ENCODE data around the gene SOWAHC.

SOWAHC gene

DNA sequence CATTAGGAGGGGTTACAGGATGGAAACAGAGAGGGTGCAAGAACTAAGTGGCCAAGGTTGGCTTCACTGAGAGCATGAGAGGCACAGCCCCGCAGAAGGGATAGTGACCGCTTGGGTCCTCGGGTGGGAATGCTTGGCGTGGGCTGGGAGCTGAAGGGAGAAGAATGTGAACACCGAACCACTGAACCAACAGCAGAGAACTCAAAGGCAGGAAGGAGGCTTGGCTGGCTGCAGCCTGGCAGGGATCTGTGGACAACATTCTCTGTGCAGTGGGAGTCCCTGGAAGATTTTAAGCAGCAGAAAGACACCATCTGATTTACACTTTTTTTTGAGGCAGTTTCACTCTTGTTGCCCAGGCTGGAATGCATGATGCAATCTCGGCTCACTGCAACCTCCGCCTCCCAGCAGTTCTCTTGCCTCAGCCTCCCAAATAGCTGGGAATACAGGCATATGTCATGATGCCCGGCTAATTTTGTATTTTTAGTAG, 33.9 kb downstream of the SOWAHC start:
- DNase-seq = no peak

DNA sequence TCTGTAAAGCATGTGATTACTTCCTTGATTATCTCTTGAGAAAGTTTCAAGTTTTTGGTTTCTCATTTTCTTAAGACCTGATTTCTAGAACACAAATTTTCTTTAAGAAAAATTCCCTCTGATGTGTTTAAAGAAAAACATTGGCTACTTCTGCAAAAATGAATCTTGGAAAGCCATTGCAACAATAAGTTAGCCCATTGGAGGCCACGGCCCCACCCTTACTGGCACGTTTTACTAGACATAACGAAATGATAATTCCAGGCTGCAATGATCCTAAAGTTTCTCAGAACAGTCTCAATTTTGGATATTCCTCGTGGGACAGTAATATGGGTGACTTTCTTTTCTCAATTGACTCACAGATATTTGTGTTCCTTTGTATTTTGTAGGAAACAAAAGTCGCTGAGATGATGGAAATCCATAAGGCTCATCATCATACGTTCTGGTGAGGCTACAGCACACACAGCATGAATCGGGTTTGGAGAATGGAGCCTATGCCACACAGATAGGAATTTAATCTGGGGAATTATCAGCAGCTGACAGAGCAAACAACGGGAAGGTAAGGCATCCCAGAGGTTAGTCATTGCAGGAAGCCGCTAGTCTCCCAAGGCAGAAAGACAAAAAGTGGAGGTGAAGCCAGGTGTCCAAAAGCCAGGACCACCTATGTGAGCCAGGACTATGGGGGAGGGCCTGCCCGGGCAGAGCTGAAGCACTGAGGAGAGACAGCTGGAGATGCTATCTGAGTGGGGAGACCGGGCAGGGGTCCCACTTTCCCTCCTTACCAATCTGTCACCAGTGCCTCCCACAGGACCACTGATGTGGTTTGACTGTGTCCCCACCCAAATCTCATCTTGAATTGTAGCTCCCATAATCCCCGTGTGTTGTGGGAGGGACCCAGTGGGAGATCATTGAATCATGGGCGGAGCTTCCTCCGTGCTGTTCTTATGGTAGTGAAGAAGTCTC, 35.9 kb downstream of the SOWAHC start:
- DNase-seq = no peak

GRCh38 chr2:109654326-109655050, 40.3 kb downstream of the SOWAHC start:
- DNase-seq = no peak

DNA sequence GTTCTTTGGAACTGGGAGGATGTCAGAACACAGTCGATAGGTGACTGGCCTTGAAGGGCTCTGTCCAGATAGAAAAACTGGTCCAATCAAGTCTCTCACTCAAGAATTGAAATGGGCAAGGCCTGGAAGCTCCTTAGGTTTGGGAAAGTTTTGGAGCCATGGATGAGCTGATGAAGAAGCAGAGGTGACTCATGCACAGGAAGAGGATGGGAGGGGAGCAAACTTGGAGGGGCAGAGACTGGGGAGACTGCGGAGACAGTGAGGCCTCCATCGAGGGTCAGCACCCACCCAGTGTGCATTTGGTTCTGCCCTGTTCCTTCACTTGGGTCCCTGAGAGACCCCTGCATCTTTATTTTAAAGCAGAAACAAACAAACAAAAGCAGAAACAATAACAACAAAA, 41.1 kb downstream of the SOWAHC start:
- DNase-seq = no peak

DNA sequence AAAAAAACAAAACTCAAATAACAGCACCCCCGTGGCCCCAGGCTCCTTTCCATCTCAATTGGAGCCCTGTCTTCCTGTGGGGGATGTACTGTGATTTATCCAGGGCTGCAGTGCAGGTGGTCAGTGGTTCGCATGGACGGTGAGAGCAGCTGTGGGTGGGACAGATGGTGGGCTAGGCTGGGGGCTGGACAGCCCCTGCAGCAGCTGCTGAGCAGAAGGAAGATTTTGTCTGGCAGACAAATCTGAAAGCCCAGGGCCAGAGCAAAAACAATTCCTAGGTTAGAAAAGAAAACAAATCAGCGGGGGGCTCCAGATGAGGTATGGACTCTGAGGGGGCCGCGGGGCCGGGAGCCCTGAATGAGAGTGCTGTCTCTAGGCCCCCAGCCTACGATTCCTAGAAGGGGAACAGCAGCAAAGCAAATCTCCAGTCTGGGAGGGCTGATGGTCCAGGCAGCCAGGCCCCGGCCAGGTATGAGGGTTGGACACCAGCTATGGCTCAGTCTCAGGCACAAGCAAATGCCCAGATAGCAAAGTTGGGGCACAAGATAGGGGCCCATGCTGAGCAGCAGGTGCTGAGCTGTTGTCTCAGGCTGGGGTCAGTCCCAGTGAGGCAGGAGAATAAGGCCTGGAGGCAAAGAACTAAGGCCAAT, 45.4 kb downstream of the SOWAHC start:
- DNase-seq = no peak

DNA sequence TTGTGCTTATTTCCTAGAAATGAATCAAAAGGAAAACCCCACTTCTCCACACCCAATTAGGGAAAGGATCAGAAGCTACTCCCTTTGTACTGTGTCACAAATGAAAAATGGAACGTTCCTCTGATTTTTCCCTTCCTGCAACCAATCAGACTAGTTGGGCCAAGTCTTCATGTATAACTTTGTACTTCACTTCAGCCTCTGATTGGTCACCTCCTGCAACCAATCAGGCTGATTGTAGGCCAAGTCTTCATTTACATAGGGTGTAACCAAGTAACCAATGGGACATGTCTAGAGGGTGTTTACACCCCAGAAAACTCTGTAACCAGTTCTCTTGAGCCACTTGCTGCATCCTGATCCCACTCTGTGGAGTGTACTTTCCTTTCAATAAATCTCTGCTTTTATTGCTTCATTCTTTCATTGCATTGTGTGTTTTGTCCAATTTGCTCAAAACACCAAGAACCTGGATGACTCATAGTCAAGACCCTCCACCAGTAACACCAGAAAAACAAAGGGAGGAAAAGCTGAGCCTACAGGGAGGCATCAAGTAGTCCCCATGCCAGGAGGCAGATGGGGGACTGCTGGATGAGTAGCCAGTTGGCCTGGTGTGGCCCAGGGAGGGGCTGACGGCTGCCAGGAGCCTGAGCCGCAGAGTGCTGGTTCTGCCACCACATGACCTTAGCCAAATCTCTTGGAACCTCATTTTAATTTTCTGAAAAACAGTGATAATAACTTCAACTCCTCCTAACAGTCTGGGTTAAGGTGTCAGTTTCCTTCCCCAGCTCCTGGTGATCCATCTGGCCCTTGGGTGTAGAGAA, 46.1 kb downstream of the SOWAHC start:
- no peak for DNase-seq

DNA sequence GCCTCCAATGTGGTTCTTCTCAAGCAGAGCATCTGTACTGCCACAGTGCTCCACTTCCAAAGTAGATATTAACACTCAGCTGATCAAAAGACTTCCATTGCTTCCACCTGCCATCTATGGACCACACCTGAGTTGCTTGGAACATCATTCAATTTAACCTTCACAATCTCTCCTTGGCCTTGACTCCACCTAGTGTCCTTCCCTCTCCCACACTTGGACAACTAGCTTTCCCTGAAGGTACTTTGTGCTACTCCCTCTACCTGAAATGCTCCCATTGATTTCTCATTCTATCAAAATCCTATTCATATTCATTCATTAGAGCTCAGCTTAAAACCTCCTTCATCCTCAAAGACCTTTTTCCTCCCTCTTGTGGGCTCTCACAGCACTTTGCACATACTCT, 48.7 kb downstream of the SOWAHC start:
- DNase-seq = no peak

DNA sequence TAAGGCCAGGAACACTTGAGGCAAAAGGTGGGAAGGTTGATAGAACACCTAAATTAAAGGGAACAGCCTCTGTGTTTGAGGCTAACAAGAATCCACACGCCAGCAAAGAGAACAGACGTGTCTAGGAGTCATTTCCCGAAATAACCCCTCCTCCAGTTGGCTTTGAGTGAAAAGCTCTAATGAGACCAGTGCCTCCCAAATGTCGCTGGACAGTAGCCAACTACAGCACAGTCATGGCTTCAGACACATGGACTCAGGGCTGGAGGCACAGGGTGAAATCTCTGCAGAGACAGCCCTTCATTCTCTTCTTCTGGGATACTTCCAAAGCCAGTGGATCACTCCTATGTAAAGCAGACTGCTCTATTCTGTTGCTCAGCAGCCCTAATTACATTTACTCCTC, 49.6 kb downstream of the SOWAHC start:
- no peak for DNase-seq

DNA sequence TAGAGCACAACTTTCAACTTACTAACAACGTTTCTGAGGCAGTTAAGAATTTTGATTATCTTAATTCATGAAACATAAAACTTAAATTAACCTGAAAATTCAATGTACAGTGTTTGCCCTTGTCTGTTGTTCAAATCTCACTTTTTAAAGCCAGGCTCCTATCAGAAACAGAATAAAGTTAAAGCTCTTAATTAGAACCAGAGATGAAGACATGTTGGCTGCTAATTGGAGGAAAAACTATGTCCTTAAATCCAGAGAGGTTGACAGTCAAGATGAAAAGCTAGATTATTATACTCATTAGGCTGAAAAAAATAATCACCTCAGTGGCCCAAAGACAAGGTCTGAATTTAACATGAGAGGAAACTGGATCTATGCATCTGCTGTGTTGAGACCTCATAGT, 52.3 kb downstream of the SOWAHC start:
- no peak for DNase-seq
